Lower lobe of right lung (tissue), 2 donors: ENCODE data around the gene WRNIP1. TPM values are rescaled to one million over a fixed set of nuclear protein-coding genes. Genes with fewer than 3 reads are reported as not detected.
A peak's percentile ranks its signal among the peaks of the same experiment; 100 is the strongest.

Experiments used
- ATAC-seq, 2 donors: fragments of 200-7000 bp; cut with Tn5 transposase; one replicate each; pipeline ENCODE4 v1.9.1; 2020 to 2022; ENCODE audit warnings: mild to moderate bottlenecking in 2 of 2, moderate library complexity in 2 of 2
- DNase-seq: peaks from one replicate; pipeline ENCODE4 v3.0.0-alpha.2; 2020
- H3K27ac ChIP-seq: fragments of 200-600 bp; one replicate; pipeline ENCODE4 v1.8.0; 2022
- H3K27me3 ChIP-seq: fragments of 200-600 bp; one replicate; pipeline ENCODE4 v1.8.0; 2022; ENCODE audit warnings: low read depth
- H3K36me3 ChIP-seq: fragments of 200-600 bp; one replicate; pipeline ENCODE4 v1.8.0; 2022; ENCODE audit warnings: mild to moderate bottlenecking
- H3K4me1 ChIP-seq: fragments of 200-600 bp; one replicate; pipeline ENCODE4 v1.8.0; 2022
- H3K4me3 ChIP-seq: fragments of 200-600 bp; one replicate; pipeline ENCODE4 v1.8.0; 2022; ENCODE audit warnings: mild to moderate bottlenecking
- H3K9me3 ChIP-seq: fragments of 200-600 bp; one replicate; pipeline ENCODE4 v1.8.0; 2022
- intact Hi-C: fragments of 100-400 bp; cut with DNase I; formaldehyde crosslinking; loops from one replicate; pipeline ENCODE4 v1.11.0; 2022
- total RNA-seq: library from RNA; stranded (reverse); fragmentation: NEBNext Ultra II Directional; extraction: Animal tissue kit (Norgen Biotek cat#: 25700); gene quantifications from one replicate; pipeline ENCODE4 v1.2.1, GENCODE V29; 2021
- TF ChIP-seq, protein P1 (sequence below): fragments of 200-600 bp; IDR thresholded peaks from one replicate; pipeline ENCODE4 v1.8.0; 2022; ENCODE audit warnings: antibody characterized with exemption, mild to moderate bottlenecking
- donor health status: DM: no; HTN: yes; CAD: no; lungs with severe emphysema.

WRNIP1 gene
- total RNA-seq, 1 donor from 2014 or later = 45.1 TPM

DNA sequence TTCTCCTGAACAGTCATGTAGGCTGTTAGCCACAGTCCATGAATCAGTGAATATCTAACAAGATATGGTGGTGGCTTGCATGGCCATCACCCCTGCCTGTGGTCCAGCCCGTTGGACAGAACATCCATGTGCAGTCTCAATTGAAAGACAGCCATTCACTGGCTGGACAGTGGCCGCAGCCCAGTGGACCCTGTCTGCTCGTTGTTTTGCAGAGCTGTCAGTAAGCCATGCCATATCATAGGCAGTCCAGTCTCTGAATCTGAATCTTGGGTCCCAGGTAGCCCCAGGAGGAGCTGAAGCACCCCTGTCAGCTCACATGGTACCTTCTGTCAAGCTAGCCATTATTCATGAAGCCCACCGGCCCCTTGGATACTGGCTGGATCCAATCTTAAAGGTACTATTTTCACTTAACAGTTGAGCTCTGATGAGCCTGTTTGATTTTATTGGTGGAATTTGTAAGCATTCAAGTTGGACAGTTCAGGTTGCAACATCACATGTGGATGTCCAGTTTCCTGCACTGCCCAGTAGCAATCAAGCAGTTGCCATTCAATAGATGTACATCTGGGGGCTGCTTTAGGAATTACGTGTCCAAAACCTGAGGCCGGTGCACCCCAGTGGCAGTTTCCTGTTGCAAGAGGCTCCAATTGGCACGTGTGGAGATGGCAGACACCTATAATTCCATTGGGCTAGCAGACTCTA, 38.7 kb downstream of the WRNIP1 start:
- Histone ChIP-seq H3K27me3 (no peaks in the 10 kb centered on the region), H3K27ac (no peak overlapping the region), H3K4me3 (no peak overlapping the region), H3K9me3 (no peaks in the 10 kb centered on the region), H3K36me3 (no peaks in the 10 kb centered on the region), H3K4me1 (peaks cover 7% of the 10 kb centered on the region)
- TF ChIP-seq, protein P1, sequence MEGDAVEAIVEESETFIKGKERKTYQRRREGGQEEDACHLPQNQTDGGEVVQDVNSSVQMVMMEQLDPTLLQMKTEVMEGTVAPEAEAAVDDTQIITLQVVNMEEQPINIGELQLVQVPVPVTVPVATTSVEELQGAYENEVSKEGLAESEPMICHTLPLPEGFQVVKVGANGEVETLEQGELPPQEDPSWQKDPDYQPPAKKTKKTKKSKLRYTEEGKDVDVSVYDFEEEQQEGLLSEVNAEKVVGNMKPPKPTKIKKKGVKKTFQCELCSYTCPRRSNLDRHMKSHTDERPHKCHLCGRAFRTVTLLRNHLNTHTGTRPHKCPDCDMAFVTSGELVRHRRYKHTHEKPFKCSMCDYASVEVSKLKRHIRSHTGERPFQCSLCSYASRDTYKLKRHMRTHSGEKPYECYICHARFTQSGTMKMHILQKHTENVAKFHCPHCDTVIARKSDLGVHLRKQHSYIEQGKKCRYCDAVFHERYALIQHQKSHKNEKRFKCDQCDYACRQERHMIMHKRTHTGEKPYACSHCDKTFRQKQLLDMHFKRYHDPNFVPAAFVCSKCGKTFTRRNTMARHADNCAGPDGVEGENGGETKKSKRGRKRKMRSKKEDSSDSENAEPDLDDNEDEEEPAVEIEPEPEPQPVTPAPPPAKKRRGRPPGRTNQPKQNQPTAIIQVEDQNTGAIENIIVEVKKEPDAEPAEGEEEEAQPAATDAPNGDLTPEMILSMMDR = no peak
- intact Hi-C loops = no loop called here
- no peak for DNase-seq
- ATAC-seq = no peak

DNA sequence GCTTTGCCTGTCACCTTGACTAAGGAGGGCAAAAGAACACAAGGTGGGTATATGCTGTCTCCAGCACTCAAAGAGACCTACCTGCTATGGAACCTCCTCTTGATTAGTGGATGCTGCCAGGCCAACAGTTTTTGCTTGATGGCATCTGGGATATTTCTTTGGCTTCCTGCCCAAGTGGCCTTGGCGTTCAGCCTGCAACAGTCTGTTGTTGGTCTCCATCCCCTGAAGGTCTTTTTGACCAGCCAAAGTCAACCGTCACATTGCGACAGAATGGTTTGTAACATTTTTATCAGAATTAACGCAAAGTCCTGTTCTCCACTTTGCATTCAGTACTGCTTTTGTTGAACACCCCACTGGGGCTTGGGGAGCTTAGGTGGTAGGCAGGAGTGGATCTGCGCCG, 39.3 kb downstream of the WRNIP1 start:
- intact Hi-C loops = no loop called here
- Histone ChIP-seq H3K27ac (no peak overlapping the region), H3K27me3 (no peaks in the 10 kb centered on the region), H3K9me3 (no peaks in the 10 kb centered on the region), H3K4me1 (peaks cover 7% of the 10 kb centered on the region), H3K36me3 (no peaks in the 10 kb centered on the region), H3K4me3 (no peak overlapping the region)
- TF ChIP-seq, protein P1 = no peak
- ATAC-seq (no peak), DNase-seq (no peak)

DNA sequence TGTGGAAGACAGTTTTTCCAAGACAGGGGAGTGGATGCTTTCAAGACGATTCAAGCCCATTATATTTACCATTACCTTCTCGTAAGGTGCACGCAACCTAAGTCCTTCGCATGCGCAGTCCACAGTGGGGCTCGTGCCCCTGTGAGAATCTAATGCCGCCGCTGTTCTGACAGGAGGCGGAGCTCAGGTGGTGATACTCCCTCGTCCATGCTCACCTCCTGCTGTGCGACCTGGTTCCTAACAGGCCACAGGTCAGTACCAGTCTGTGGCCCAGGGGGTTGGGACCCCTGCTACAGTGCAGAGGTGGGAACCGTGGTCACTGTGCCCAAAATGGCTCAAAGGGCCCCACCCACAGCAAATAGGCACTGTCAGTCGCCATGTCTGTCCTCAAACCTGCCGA, 39.8 kb downstream of the WRNIP1 start:
- no peak for ATAC-seq
- Histone ChIP-seq H3K9me3 (no peaks in the 10 kb centered on the region), H3K4me1 (peaks cover 9% of the 10 kb centered on the region), H3K4me3 (no peak overlapping the region), H3K36me3 (no peaks in the 10 kb centered on the region), H3K27me3 (no peaks in the 10 kb centered on the region), H3K27ac (no peak overlapping the region)
- TF ChIP-seq, protein P1 = no peak
- intact Hi-C loops = no loop called here
- no peak for DNase-seq

DNA sequence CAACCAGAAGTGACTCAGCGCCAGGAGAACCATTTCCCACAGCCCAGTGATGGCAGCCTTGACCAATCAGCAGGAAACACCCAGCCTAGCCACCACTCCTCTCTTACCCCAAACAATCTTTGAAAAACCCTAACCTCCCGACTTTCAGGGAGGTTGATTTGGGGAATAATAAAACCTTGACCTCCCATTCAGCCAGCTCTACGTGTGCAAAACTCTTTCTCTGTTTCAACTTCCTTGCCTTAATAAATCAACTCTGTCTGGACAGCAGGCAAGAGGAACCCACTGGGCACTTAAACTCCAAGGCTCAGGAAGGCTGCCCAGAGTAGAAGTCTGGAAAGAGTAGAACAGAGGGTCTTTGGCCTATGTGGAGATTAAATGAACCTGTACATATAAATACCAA, 41.5 kb downstream of the WRNIP1 start:
- ATAC-seq = no peak
- Histone ChIP-seq H3K36me3 (no peaks in the 10 kb centered on the region), H3K9me3 (no peaks in the 10 kb centered on the region), H3K27me3 (no peaks in the 10 kb centered on the region), H3K4me1 (peaks cover 21% of the 10 kb centered on the region), H3K4me3 (no peak overlapping the region), H3K27ac (peak overlapping the region; percentile 57)
- intact Hi-C loops = no loop called here
- TF ChIP-seq, protein P1 = no peak
- DNase-seq = no peak

DNA sequence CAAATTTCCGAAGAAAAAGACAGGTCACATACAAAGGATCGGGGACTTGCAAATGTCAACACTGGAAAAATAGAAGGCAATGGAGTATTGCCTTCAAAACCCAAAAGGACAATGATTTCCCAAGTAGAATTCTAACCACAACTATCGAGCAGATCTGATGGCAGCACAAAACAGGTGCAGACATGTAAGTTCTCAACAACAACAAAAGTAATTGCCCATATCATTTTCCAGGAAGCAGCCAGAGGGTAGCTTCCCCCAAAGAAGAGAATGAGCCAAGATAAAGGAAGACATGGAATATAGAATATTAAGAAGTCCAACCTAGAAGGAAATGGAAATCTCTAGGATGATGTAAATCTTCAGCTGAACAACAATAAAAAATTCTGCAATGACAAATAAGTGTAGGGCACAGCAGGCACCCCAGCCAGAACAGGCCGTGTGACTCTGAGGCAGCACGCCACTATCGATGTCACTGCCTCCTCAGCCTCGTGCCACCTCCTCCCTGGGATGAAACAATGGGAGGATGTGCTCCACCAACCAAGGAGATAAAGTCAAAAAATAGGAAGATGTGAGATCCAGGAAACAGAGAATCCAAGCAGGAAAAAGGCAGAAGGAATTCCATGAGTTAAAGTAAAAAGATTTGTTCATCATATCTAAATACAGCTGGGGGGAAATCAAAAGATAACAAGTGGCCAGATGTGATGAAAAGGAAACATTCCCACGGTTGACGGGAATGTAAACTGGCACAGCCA, 42.3 kb downstream of the WRNIP1 start:
- TF ChIP-seq, protein P1 = no peak
- no peak overlapping the region for H3K4me3 ChIP-seq
- intact Hi-C loops = no loop called here
- H3K4me1 ChIP-seq = peaks cover 21% of the 10 kb centered on the region
- DNase-seq = no peak
- H3K9me3 ChIP-seq = no peaks in the 10 kb centered on the region
- peak overlapping the region; percentile 57 for H3K27ac ChIP-seq
- ATAC-seq = no peak
- no peaks in the 10 kb centered on the region for H3K36me3 ChIP-seq
- no peaks in the 10 kb centered on the region for H3K27me3 ChIP-seq
